ENCODE data around the gene MRPS2. TPM values are rescaled to one million over a fixed set of nuclear protein-coding genes. Genes with fewer than 3 reads are reported as not detected.

The MRPS2 gene
- total RNA-seq, 1 experiment from 2014 or later, result 84.4 TPM

- CTCF ChIA-PET, result no interaction called here
- Histone ChIP-seq H3K4me3 (no peak overlapping the region), H4K20me1 (ENCODE audit: insufficient read depth) (peaks cover 9% of the 10 kb centered on the region; the same call in 1 of the 2 replicates), H3K27ac (no peak overlapping the region), H2AFZ (no peak overlapping the region), H3F3A (ENCODE audit: insufficient read depth, low read depth) (no peaks in the 10 kb centered on the region; the same call in 1 of the 2 replicates), H3K9me3 (ENCODE audit: insufficient read depth, low read depth) (no peaks in the 10 kb centered on the region), H3K4me1 (replicated peaks; ENCODE audit: insufficient read depth) (peaks cover 8% of the 10 kb centered on the region; the same call in 1 of the 2 replicates), H3K36me3 (ENCODE audit: low read depth) (0 out of 2 replicates have a peak, but pooled peaks cover 7% of the 10 kb centered on the region), H3K79me2 (ENCODE audit: low read depth) (peaks cover 28% of the 10 kb centered on the region), H3K9me2 (ENCODE audit: insufficient read depth) (no peaks in the 10 kb centered on the region), H3K4me2 (no peak overlapping the region), H3K27me3 (ENCODE audit: insufficient read depth, low read depth) (no peaks in the 10 kb centered on the region)
- DNase-seq, result no peak
- POLR2A ChIA-PET (ENCODE audit: unreplicated experiment), result no interaction called here
- intact Hi-C loops (cut with micrococcal nuclease; ENCODE audit: unreplicated experiment), result no loop called here
- TF ChIP-seq EZH2 (IDR thresholded peaks at IDR 0.05; ENCODE audit: low read depth), result no peak
- TF ChIP-seq, protein P1, sequence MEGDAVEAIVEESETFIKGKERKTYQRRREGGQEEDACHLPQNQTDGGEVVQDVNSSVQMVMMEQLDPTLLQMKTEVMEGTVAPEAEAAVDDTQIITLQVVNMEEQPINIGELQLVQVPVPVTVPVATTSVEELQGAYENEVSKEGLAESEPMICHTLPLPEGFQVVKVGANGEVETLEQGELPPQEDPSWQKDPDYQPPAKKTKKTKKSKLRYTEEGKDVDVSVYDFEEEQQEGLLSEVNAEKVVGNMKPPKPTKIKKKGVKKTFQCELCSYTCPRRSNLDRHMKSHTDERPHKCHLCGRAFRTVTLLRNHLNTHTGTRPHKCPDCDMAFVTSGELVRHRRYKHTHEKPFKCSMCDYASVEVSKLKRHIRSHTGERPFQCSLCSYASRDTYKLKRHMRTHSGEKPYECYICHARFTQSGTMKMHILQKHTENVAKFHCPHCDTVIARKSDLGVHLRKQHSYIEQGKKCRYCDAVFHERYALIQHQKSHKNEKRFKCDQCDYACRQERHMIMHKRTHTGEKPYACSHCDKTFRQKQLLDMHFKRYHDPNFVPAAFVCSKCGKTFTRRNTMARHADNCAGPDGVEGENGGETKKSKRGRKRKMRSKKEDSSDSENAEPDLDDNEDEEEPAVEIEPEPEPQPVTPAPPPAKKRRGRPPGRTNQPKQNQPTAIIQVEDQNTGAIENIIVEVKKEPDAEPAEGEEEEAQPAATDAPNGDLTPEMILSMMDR (conservative IDR thresholded peaks at IDR 0.05), result no peak
- BruUV-seq (replicated peaks), result no TSS peak
Observed at GRCh38 chr9:135485385-135485784, 15.1 kb upstream of the MRPS2 start.

DNA sequence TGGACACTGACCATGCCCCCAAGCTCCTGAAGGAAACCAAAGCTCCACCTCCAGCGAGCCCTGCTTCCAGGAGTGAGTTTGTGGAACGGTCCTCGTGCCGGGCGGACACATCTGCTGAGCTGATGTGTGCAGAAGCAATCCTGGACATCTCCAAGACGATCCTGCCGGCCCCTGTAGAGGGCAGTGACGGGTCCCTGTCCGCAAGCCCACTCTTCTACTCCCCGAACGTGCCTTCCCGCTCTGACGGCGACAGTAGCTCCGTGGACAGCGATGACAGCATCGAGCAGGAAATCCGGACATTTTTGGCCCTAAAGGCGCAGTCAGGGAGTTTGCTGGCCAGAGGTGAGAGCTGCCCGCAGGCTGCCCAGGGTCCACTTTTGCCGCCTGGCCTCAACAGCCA, 14.7 kb upstream of the MRPS2 start:
- BruUV-seq (replicated peaks), result no TSS peak
- Histone ChIP-seq H3K27me3 (ENCODE audit: insufficient read depth, low read depth) (no peaks in the 10 kb centered on the region), H3K4me2 (no peak overlapping the region), H3K4me3 (no peak overlapping the region), H3K9me2 (ENCODE audit: insufficient read depth) (no peaks in the 10 kb centered on the region), H2AFZ (no peak overlapping the region), H3K36me3 (ENCODE audit: low read depth) (0 out of 2 replicates have a peak, but pooled peaks cover 7% of the 10 kb centered on the region), H4K20me1 (ENCODE audit: insufficient read depth) (peaks cover 9% of the 10 kb centered on the region; the same call in 1 of the 2 replicates), H3K79me2 (ENCODE audit: low read depth) (peaks cover 24% of the 10 kb centered on the region), H3K4me1 (replicated peaks; ENCODE audit: insufficient read depth) (peaks cover 6% of the 10 kb centered on the region; the same call in 1 of the 2 replicates), H3F3A (ENCODE audit: insufficient read depth, low read depth) (no peaks in the 10 kb centered on the region; the same call in 1 of the 2 replicates), H3K9me3 (ENCODE audit: insufficient read depth, low read depth) (no peaks in the 10 kb centered on the region), H3K27ac (no peak overlapping the region)
- POLR2A ChIA-PET (ENCODE audit: unreplicated experiment), result no interaction called here
- DNase-seq, result no peak
- TF ChIP-seq, protein P1 (conservative IDR thresholded peaks at IDR 0.05), result no peak
- TF ChIP-seq EZH2 (IDR thresholded peaks at IDR 0.05; ENCODE audit: low read depth), result no peak
- intact Hi-C loops (cut with micrococcal nuclease; ENCODE audit: unreplicated experiment), result no loop called here
- CTCF ChIA-PET, result no interaction called here

- ChIA-PET POLR2A (ENCODE audit: unreplicated experiment) (no interaction called here), CTCF (no interaction called here)
- Histone ChIP-seq H3K4me1 (replicated peaks; ENCODE audit: insufficient read depth) (no peaks in the 10 kb centered on the region), H3F3A (ENCODE audit: insufficient read depth, low read depth) (no peaks in the 10 kb centered on the region; the same call in 1 of the 2 replicates), H4K20me1 (ENCODE audit: insufficient read depth) (peaks cover 9% of the 10 kb centered on the region; the same call in 1 of the 2 replicates), H2AFZ (no peak overlapping the region), H3K36me3 (ENCODE audit: low read depth) (0 out of 2 replicates have a peak, but pooled peaks cover 7% of the 10 kb centered on the region), H3K79me2 (ENCODE audit: low read depth) (peaks cover 17% of the 10 kb centered on the region), H3K27ac (no peak overlapping the region), H3K27me3 (ENCODE audit: insufficient read depth, low read depth) (no peaks in the 10 kb centered on the region), H3K4me3 (no peak overlapping the region), H3K4me2 (no peak overlapping the region), H3K9me3 (ENCODE audit: insufficient read depth, low read depth) (no peaks in the 10 kb centered on the region), H3K9me2 (ENCODE audit: insufficient read depth) (no peaks in the 10 kb centered on the region)
- DNase-seq, result no peak
- intact Hi-C loops (cut with micrococcal nuclease; ENCODE audit: unreplicated experiment), result no loop called here
- TF ChIP-seq, protein P1 (conservative IDR thresholded peaks at IDR 0.05), result no peak
- TF ChIP-seq EZH2 (IDR thresholded peaks at IDR 0.05; ENCODE audit: low read depth), result no peak
- BruUV-seq (replicated peaks), result no TSS peak
Observed at GRCh38 chr9:135486267-135487065, 14.0 kb upstream of the MRPS2 start.
